DLD1 (cell line): Measurements from ENCODE around the gene MAP3K14.

Experiments used
- in situ Hi-C: cut with HindIII; loops from 2 replicates; pipeline ENCODE4 v1.10.0; 2017; ENCODE audit warnings: low sequenced_read_pairs

MAP3K14 gene

GRCh38 chr17:45225964-45226530, 90.8 kb downstream of the MAP3K14 start:
- in situ Hi-C loops: no loop called here

DNA sequence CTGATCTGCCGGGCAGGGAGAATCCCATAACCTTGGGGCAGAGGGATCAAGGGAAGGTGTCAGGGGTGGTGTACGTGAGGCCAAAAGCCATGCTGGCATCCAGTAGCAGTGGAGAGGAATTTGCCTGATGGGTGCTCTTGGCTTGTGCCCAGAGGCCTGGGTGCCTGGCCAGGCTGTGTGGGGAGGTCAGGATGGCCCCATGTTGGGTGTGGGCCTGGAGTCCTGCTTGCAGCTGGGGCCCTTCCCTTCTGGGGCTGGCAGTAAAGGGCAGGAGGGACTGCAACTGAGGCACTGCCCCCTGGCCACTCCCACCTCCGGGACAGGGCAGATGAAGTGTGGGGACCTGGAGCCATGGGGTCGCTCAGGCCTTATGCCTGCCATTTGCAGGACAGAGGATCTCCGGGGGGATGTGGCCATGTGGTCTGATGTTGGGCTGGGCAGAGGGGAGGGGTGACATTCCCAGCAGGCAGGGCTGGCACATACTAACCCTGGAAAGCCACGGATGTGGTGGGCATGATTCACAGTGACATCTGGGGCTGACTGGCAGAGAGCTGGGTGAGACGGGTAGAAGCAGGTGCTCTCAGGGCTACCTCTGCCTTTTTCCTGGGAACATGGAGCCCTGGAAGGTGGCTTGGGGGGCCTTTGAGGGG, 91.6 kb downstream of the MAP3K14 start:
- in situ Hi-C loops: no loop called here

GRCh38 chr17:45224671-45225050, 92.2 kb downstream of the MAP3K14 start:
- in situ Hi-C loops: no loop called here

- in situ Hi-C loops: no loop called here
Observed at GRCh38 chr17:45223539-45224528, 93.0 kb downstream of the MAP3K14 start.

DNA sequence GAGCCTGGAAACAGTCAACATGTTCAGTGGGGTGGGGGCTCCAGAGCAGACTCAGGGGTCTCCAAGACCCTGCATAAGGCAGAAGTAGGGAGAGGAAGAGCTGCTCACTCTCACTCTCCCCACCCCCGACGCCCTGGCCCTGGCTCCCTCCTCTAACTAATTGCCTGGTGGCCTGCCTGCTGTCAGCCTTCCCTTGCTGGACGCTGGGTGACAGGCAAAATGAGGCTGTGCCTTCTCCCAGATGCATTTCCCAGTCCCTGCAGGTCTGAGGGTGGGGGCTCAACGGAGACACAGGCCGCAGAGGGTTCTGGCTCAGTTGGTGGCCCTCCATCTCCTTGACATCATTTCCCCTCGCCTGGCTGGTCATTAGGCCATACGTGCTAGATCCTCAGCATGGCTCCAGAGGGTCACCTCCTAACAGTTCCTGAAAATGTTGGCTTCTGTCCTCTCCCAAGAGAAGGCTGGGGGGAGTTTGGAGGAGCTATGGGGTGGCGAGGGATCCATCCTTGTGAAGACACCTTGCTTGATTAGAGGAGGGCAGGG, 93.8 kb downstream of the MAP3K14 start:
- in situ Hi-C loops: no loop called here

GRCh38 chr17:45222289-45222995, 94.4 kb downstream of the MAP3K14 start:
- in situ Hi-C loops: no loop called here

GRCh38 chr17:45222014-45222288, 94.9 kb downstream of the MAP3K14 start:
- in situ Hi-C loops: no loop called here

DNA sequence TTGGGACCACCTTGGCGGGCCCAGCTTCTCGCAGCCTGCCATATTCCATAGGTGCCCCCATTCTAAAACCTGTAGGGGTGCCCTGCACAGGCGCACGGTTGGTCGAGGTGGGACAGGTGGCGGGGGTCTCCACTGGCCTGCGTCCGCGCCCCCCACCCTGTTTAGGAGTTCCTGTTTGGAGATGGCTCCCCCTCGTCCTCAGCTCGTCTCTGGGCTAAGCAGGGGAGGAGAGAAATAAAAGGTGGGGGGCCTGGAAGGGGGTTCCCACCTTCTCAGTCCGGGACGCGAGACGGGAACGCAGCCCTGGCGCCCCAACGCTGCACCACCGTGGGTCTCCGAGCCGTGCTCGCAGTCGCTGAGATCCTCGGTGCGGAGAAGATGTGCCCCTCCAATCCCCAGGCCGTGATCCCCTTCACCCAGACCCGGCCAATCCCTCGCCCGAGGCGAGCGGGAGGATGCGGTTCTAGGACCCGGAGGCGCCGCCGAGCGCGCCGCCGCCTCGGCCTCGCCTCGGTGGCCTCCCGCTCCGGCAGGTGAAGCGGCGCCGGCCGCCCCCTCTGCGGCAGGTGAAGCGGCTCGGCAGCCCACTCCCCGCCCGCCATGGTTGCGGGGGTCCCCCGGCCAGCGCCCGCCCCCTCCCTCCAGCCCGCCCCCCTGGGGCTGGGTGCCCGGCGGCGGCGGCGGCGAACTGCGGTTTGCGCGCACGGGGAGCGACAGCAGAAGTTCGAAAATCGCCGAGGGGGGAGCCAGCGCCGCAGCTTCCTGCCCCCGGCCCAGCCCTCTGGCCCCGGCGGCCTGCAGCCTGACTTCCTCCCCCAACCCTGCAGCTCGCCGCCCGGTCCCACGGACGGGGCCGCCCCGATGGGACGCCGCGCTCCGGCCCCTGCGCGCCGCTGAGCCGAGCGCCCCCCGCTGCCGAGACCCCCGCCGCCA, 95.5 kb downstream of the MAP3K14 start, which contains the start of gene FMNL1:
Gene FMNL1, plus strand, starts transcription at position 805 of the 933 bp plus-strand sequence. CDS start 240 bp downstream, outside the sequence.
- in situ Hi-C loops: no loop called here

GRCh38 chr17:45220079-45220478, 96.7 kb downstream of the MAP3K14 start:
- in situ Hi-C loops: no loop called here

GRCh38 chr17:45218895-45219661, 97.7 kb downstream of the MAP3K14 start:
- in situ Hi-C loops: loop anchor here (10.0 kb wide), 1 partner anchor 166 kb away; no protein-coding TSS in a partner anchor
